SIG-M5 treated with dmso at 0.1 percent for 504 hours (cell line): Measurements from ENCODE around the gene BBS5.

ENCODE experiments used
- DNase-seq: peaks from one replicate; lab custom pipeline; 2025; ENCODE audit not compliant: unreplicated experiment; lab: John Stamatoyannopoulos, UW

Gene BBS5

DNA sequence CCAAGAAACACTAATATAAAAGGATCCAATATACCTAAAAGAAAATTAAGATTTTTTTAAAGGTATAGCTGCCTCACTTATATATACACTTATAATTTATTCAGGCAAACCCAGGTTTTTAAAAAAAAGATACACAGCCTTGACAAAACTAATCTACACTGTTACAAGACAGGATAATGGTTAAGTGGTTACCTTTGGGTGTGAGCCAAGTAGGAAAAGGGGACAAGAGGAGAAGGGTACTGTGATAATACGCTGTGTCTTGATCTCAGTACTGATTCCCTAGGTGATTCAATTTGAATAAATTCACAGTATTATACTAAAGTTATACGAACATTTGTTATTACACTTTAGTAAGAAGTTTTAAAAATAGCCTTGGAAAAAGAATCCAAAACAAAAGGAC, 60.9 kb downstream of the BBS5 start:
- no peak for DNase-seq

DNA sequence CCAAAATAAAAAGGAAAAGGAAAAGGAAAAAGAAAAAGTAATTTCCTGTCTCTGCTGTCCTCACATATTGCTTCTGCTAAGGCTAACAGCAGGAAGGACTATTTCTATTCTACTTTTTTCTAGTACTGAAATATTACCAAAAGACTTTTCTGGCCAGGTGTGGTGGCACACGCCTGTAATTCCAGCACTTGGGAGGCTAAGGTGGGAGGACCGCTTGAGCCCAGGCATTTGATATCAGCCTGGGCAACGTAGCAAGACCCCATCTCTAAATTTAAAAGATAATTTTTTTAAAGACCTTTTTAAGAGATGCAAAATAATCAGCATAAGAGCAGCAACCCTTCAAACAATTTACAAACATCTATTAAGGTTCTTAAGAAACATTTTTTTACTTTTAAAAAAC, 63.1 kb downstream of the BBS5 start:
- DNase-seq = no peak

DNA sequence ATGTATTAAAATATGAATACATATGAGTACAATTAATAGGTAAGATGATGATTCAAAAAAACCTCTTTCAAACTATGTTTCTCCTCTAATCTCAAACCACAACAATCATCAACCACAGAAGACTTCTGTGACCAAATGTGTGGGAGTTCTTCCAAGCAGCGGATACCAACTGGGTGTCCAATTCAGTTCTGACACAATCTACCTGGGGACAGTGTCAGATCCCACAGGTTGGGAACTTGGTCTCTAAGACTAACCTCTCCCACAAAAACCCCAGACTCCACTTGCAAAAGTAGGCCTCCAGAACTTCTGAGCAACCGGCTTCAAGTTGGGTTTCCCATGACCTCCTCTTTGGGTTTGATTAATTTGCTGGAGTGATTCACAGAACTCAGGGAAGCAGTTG, 67.5 kb downstream of the BBS5 start:
- DNase-seq = no peak
